Measurements from ENCODE around the gene SH3BP1.
A peak's percentile ranks its signal among the peaks of the same experiment; 100 is the strongest.
"Not testable (repeated sequence)": the region's sequence is repeated elsewhere in the genome, so short reads cannot be mapped to it uniquely, and the experiment has no call there.

SH3BP1 gene

GRCh38 chr22:37684803-37685615, 45.5 kb downstream of the SH3BP1 start:
- no peak for DNase-seq

GRCh38 chr22:37686002-37686982, 46.8 kb downstream of the SH3BP1 start, which contains the start of gene NOL12:
TSS of gene NOL12 (plus strand) at chr22:37686343. CDS start at chr22:37686393, 50 bp downstream.
- peak; percentile 66 for DNase-seq

GRCh38 chr22:37690407-37690806, 50.9 kb downstream of the SH3BP1 start:
- DNase-seq: no peak

- no peak for DNase-seq
Measured at GRCh38 chr22:37690901-37691504, 51.5 kb downstream of the SH3BP1 start.

DNA sequence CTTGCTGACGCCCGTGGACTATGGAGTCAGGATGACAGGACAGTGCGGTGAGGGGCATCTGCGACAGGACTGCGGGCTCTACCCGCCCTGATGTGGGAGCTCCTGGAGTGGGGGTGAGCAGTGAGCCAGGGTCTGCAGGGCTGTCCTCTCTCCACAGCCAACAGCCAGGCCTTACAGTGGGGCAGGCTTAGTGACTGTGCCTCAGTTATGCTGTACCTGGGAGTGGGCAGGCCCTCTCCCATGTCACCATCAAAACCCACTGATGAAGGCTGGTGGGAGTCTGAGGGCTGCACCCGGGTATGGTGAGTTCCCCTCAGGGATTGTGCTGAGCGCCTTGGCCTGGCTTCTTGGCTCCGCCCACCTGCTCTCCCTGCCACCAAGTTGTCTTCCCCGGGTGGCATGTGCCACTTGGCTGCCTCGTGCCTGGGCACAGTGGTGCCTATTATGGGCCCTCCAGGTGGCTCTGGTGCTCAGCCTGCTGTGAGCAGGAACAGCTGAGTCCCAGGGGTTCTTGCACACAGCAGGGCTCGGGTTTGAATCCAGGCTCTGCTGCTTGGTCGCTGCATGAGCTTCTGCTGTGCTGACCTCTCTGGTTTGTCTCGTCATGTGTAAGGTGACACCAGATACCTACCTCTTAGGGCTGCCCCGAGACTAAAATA, 53.3 kb downstream of the SH3BP1 start:
- no peak for DNase-seq

DNA sequence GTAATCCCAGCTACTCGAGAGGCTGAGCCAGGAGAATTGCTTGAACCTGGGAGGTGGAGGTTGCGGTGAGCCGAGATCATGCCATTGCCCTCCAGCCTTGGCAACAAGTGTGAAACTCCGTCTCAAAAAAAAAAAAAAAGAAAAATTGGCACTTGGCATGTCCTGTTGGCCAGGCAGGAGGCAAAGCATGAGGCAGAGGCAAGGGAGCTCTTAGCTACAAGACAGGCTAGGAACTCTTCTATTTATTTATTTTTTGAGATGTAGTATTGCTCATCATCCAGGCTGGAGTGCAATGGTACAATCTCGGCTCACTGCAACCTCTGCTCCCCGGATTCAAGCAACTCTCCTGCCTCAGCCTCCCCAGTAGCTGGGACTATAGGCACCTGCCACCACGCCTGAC, 54.7 kb downstream of the SH3BP1 start:
- not testable (repeated sequence) for DNase-seq

GRCh38 chr22:37696260-37696656, 56.8 kb downstream of the SH3BP1 start:
- DNase-seq: not testable (repeated sequence)

DNA sequence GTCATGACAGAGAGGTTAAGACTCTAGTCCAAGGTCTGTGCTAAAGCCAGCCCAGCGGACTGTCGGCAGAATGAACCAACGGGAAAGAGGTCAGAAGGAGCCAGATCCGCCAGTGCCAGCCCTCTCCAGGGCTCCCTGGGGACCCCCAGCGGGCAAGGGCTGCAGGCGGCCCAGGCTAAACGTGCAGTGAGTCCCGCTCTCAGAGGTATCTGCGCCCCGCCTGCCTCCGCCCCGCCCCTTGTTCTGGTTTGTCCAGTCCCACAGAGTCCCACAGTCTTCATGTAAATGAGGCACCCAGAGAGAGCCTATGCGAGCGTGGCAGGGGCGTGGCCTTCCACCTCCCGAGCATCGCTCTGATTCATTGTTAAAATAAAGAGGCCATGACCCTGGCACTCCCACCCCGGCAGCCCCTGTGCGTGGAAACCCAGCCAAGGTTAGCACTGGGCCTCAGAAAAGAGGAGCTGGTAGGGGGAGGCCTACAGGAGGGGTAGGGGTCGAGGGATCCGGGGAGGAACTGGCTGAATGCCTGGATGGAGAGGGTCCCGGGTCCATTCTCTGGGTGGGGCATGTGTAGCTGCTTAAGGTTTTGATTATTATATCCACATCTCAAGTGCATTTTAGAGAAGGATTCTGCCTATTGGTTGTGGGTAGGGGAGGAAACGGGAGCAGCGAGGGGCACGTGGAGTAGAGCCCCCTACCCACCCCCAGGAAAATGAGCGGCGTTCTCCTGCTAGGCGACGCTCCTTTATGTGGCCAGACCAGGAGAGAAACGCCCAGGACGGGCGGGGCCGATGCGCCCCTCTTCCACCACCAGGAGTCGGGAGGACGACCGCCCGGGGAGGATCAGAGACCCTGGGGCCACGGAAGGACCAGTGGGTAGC, 57.4 kb downstream of the SH3BP1 start, which contains the start of gene TRIOBP:
Gene TRIOBP, plus strand, starts transcription at position 392 of the 881 bp plus-strand sequence. CDS start 4,318 bp downstream, outside the sequence.
- DNase-seq: no peak

DNA sequence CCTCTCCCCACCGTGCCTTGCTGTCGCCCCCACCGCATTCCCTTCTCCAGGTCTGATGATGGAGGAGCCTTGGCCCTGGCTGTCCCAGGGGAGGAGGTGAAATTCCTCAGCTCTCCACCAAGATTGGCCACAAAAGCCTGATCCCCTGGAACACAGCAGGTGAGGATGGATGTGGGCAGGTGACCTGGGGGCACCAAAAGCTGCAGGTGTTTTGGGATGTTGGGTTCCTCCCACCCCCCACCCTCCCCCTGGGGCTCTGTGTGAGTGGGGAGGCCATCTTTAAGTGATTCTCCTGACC, 58.0 kb downstream of the SH3BP1 start:
- no peak for DNase-seq

GRCh38 chr22:37701141-37701786, 61.8 kb downstream of the SH3BP1 start:
- DNase-seq: peak; percentile 74

DNA sequence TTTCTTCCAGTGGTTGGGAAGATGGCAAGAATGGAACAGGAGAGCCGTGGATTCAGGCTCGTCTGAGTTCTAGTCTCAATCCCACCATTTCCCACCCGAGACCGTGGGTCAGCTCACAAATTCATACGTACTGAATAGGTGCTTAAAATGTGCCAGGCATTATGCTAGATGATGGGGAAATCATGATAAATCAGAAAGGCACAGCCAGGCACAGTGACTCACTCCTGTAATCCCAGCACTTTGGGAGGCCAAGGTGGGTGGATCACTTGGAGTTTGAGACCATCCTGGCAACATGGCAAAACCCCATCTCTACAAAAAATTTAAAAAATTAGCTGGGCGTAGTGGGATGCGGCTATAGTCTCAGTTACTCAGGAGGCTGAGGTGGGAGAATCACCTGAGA, 64.4 kb downstream of the SH3BP1 start:
- DNase-seq: no peak

GRCh38 chr22:37704645-37705044, 65.2 kb downstream of the SH3BP1 start:
- DNase-seq: no peak

DNA sequence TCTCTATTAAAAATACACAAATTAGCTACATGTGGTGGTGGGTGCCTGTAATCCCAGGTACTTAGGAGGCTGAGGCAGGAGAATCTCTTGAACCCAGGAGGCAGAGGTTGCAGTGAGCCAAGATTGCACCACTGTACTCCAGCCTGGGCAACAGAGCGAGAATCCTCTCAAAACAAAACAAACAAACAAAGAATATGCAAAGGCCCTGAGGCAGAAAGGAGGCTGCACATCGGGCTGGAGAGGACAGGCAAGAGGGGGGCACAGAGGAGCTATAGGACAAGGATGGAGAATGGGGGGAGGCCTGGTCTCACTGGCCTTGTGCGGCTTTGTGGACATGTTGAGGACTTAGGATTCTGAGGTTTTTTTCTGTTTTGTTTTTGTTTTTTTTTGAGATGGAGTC, 65.7 kb downstream of the SH3BP1 start:
- no peak for DNase-seq
